K562 (cell line): ENCODE data around the gene P2RY8. TPM values are rescaled to one million over a fixed set of nuclear protein-coding genes. Genes with fewer than 3 reads are reported as not detected.

Experiments used
- ATAC-seq: fragments of 200-7000 bp; cut with Tn5 transposase; 3 replicates; pipeline ENCODE4 v1.9.1; 2020; ENCODE audit warnings: moderate library complexity
- BruUV-seq: library from RNA; stranded (reverse); fragments of 400-500 nt; replicated peaks from 2 replicates; lab custom pipeline; 2021; lab: Mats Ljungman, UMichigan
- CTCF ChIA-PET: fragments of 300-600 bp; formaldehyde crosslinking; extraction: SDS; loops from one replicate; lab custom pipeline; 2021; ENCODE audit warnings: low intra/inter-chr PET ratio; lab: Yijun Ruan, JAX
- POLR2A ChIA-PET: fragments of 300-600, 350-650 bp; sonication (Branson Sonifier 250); formaldehyde crosslinking; extraction: SDS; loops from one replicate; lab custom pipeline; 2021; ENCODE audit warnings: antibody characterized with exemption, inconsistent platforms; lab: Yijun Ruan, JAX
- DNase-seq, 4 experiments: peaks; one replicate each; pipeline versions ENCODE4 v3.0.0 to v3.0.0-alpha.2; 2011 to 2018; ENCODE audit warnings: low spot score in 3 of 4, mixed read lengths in 3 of 4; ENCODE audit errors: extremely low read depth in 1 of 4
- FAIRE-seq: peaks from 2 replicates; lab custom pipeline; 2011; peaks lifted over from hg19 to GRCh38; lab: Jason Lieb, UNC
- H2AFZ ChIP-seq: 2 replicates; pipeline ENCODE4 v1.6.0; 2011; ENCODE audit warnings: low read depth, low read length, control low read depth, inconsistent platforms
- H3K27ac ChIP-seq: fragments of 200-600 bp; 3 replicates; pipeline ENCODE4 v1.8.0; 2011; ENCODE audit warnings: low read depth, mild to moderate bottlenecking, control low read depth, inconsistent platforms, low read length, moderate library complexity, mixed read lengths; ENCODE audit errors: extremely low read depth
- H3K27me3 ChIP-seq, 2 experiments: fragments of 300-600 bp in 1 of 2; 2 replicates in 1 of 2; 3 replicates in 1 of 2; pipeline versions ENCODE4 v1.6.0 to v1.8.0; 2011; ENCODE audit warnings: inconsistent platforms in 2 of 2, low read length in 2 of 2, mild to moderate bottlenecking in 1 of 2, mixed read lengths in 1 of 2, moderate library complexity in 1 of 2; ENCODE audit not compliant: control insufficient read depth in 2 of 2, insufficient read depth in 2 of 2
- H3K36me3 ChIP-seq: fragments of 300-600 bp; 3 replicates; pipeline ENCODE4 v1.8.0; 2011; ENCODE audit warnings: mild to moderate bottlenecking, low read length, inconsistent platforms; ENCODE audit not compliant: control insufficient read depth, insufficient read depth
- H3K4me1 ChIP-seq, 2 experiments: fragments of 200-600 bp in 1 of 2; replicated peaks in 1 of 2; 2 replicates in 1 of 2; 3 replicates in 1 of 2; pipeline versions ENCODE4 v1.5.1 to v1.8.0; 2011; ENCODE audit warnings: inconsistent platforms in 2 of 2, low read length in 2 of 2, mild to moderate bottlenecking in 1 of 2, mixed read lengths in 1 of 2, moderate library complexity in 1 of 2; ENCODE audit not compliant: control insufficient read depth in 2 of 2, insufficient read depth in 2 of 2
- H3K4me2 ChIP-seq: 2 replicates; pipeline ENCODE4 v1.6.1; 2011; ENCODE audit warnings: low read length, control low read depth, inconsistent platforms, mixed read lengths; ENCODE audit not compliant: insufficient read depth
- H3K4me3 ChIP-seq: fragments of 200-600 bp; sonication (generic), shearing (Covaris generic); 2 replicates; pipeline ENCODE4 v1.5.1; 2016; ENCODE audit warnings: control low read depth, inconsistent platforms
- H3K79me2 ChIP-seq: fragments of 200-600 bp; 3 replicates; pipeline ENCODE4 v1.8.0; 2011; ENCODE audit warnings: low read length, inconsistent platforms; ENCODE audit not compliant: control insufficient read depth, insufficient read depth
- H3K9ac ChIP-seq, 2 experiments: 2 replicates each; pipeline versions ENCODE4 v1.6.0 to v1.6.1; 2011; ENCODE audit warnings: low read depth in 2 of 2, low read length in 2 of 2, control low read depth in 1 of 2, inconsistent platforms in 1 of 2, mild to moderate bottlenecking in 1 of 2, mixed read lengths in 1 of 2; ENCODE audit not compliant: insufficient read depth in 1 of 2
- H3K9me1 ChIP-seq: one replicate; pipeline ENCODE4 v1.6.0; 2011; ENCODE audit warnings: inconsistent platforms, mild to moderate bottlenecking, low read length, moderate library complexity; ENCODE audit not compliant: control insufficient read depth, insufficient read depth
- H3K9me3 ChIP-seq: replicated peaks from 2 replicates; pipeline ENCODE4 v1.5.1; 2011; ENCODE audit warnings: low read depth, low read length, inconsistent platforms; ENCODE audit not compliant: control insufficient read depth, insufficient read depth
- H4K20me1 ChIP-seq: replicated peaks from 2 replicates; pipeline ENCODE4 v1.6.1; 2011; ENCODE audit warnings: low read length, inconsistent platforms, mixed read lengths; ENCODE audit not compliant: control insufficient read depth, insufficient read depth
- ESRRA ChIP-seq: fragments of 450-650 bp; IDR thresholded peaks from 2 replicates; pipeline ENCODE4 v1.6.1; 2014; ENCODE audit warnings: low read depth, mild to moderate bottlenecking, moderate library complexity, borderline replicate concordance
- RAD51 ChIP-seq: fragments of 450-650 bp; IDR thresholded peaks from 2 replicates; pipeline ENCODE4 v1.7.1; 2016; ENCODE audit warnings: low read depth, mild to moderate bottlenecking, borderline replicate concordance
- SMARCE1 ChIP-seq: fragments of 450-650 bp; IDR thresholded peaks from 2 replicates; pipeline ENCODE4 v1.7.1; 2016; ENCODE audit warnings: mild to moderate bottlenecking
- ZNF384 ChIP-seq: IDR thresholded peaks from 2 replicates; pipeline ENCODE4 v1.6.1; 2012; ENCODE audit warnings: low read depth, low read length, improper control_type of control experiment
- ZNF696 ChIP-seq: fragments of 250-450 bp; sonication (Bioruptor Pico); conservative IDR thresholded peaks from 2 replicates; pipeline ENCODE4 v1.4.0; 2020; ENCODE audit warnings: mild to moderate bottlenecking, moderate library complexity
- WGBS: fragments of 100-300 bp; shearing (Covaris generic); methylation state at CpG from one replicate; pipeline ENCODE4 v1.1.6; 2016; ENCODE audit warnings: low coverage, mixed read lengths; ENCODE audit not compliant: insufficient coverage; ENCODE audit errors: missing lambda C conversion rate; 5-methylcytosine and 5-hydroxymethylcytosine counted together
- in situ Hi-C: fragments of 300-500 bp; cut with MboI; formaldehyde crosslinking; loops from 4 replicates; pipeline ENCODE4 v1.15.0; 2018; ENCODE audit warnings: inconsistent platforms, mixed read lengths
- intact Hi-C: fragments of 100-400 bp; cut with micrococcal nuclease; formaldehyde crosslinking; loops from 2 replicates; pipeline ENCODE4 v1.14.2; 2022
- polyA plus RNA-seq, 8 experiments: library from polyadenylated mRNA; depleted of rRNA in 4 of 8; stranded (reverse) in 5 of 8; unstranded in 3 of 8; fragments of >200 nt; fragmentation: Nextera tagmentation in 2 of 8; fragmentation: Illumina TruSeq in 1 of 8; extraction: Ambion mirVana in 2 of 8; extraction: Trizol in 1 of 8; gene quantifications; 2 replicates each; pipeline versions ENCODE4 v1.2.1 to v1.2.3, GENCODE V29; 2011 to 2014; ENCODE audit warnings: inconsistent platforms in 1 of 8, missing spikeins in 1 of 8
- total RNA-seq, 7 experiments: library from RNA; depleted of rRNA in 6 of 7; stranded (reverse); fragments of >200 nt in 6 of 7; fragmentation: Illumina TruSeq in 2 of 7; extraction: Trizol in 2 of 7; gene quantifications; 2 replicates each; pipeline versions ENCODE4 v1.2.1 to v1.2.3, GENCODE V29; 2011 to 2021; ENCODE audit warnings: low replicate concordance in 1 of 7
- TF ChIP-seq, protein P1 (sequence below): fragments of 250-450 bp; sonication (Bioruptor Pico); IDR thresholded peaks from 2 replicates; pipeline ENCODE4 v1.4.0; 2020; ENCODE audit warnings: mild to moderate bottlenecking
- TF ChIP-seq, protein P2 (sequence below): IDR thresholded peaks from 2 replicates; pipeline ENCODE4 v1.6.1; 2012; ENCODE audit warnings: low read depth, low read length, improper control_type of control experiment, borderline replicate concordance
- TF ChIP-seq, protein P3 (sequence below), 2 experiments: fragments of 450-650 bp; formaldehyde crosslinking in 1 of 2; IDR thresholded peaks; 2 replicates each; pipeline versions ENCODE4 v1.4.0 to v1.6.1; 2014 to 2020; ENCODE audit warnings: mild to moderate bottlenecking in 2 of 2, borderline replicate concordance in 1 of 2, low read depth in 1 of 2

Gene P2RY8
- total and polyA plus RNA-seq, 9 of the 15 experiments (the other 6 are each of a cell fraction or from before 2014, with no cell fraction given) = 0.04 to 0.69 (median 0.08) TPM; not detected in 3

DNA sequence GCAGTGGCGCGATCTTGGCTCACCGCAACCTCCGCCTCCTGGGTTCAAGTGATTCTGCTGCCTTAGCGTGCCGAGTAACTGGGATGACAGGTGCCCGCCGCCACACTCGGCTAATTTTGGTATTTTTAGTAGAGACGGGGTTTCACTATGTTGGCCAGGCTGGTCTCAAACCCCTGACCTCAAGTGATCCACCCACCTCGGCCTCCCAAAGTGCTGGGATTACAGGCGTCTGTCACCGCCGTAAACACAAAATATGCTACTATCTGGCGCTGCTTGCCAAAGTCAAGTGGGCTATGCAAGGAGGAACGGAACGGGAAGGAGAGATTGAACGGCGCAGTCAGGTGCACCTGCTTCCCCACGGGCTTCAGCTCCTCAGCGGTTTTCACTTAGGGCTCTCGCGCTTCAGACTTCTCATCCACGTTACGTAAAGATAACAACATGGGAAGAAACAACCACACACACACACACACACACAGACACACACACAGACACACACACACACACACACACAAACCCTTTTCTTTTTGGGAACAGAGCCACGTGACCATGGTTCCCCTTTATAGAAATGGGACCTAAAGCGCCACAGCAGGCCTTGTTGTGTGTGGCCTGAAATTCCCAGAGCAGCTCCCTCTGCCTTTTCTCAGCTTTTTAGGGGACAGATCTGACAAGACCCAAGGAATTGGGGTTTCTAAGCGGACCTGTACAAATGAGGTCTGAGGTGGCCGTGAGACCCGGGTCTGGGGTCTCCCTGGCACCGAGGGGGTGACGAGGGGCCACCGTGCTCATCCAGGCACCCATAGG, 1.5 kb downstream of the P2RY8 start:
- intact Hi-C loops (loop anchor here (5.0 kb wide), 1 partner anchor 83 kb away; the partner anchor contains the start of gene ASMTL), in situ Hi-C loops (loop anchor here (5.0 kb wide), 1 partner anchor 53 kb away; no protein-coding TSS in a partner anchor)
- 50% methylated on average over 18 of the region's 33 CpGs for WGBS
- H3K4me1 ChIP-seq = peaks cover 0 to 5% of the 10 kb centered on the region in 2 experiments; a peak in 2 of 5 replicates
- no peak for ATAC-seq
- H3K36me3 ChIP-seq = no peaks in the 10 kb centered on the region
- no peak overlapping the region for H3K4me3 ChIP-seq
- no peak for DNase-seq
- no peak overlapping the region for H3K27ac ChIP-seq
- H3K9me3 ChIP-seq = no peaks in the 10 kb centered on the region
- no peak overlapping the region; the same call in 1 of the 2 replicates for H2AFZ ChIP-seq
- ChIA-PET POLR2A (no interaction called here), CTCF (no interaction called here)
- FAIRE-seq = no peak
- H3K9ac ChIP-seq = no peak overlapping the region
- H3K9me1 ChIP-seq = no peaks in the 10 kb centered on the region
- BruUV-seq = no TSS peak
- H3K4me2 ChIP-seq = no peak overlapping the region
- H3K27me3 ChIP-seq = no peaks in the 10 kb centered on the region
- no peaks in the 10 kb centered on the region for H4K20me1 ChIP-seq
- no peaks in the 10 kb centered on the region for H3K79me2 ChIP-seq
- TF ChIP-seq, protein P1, sequence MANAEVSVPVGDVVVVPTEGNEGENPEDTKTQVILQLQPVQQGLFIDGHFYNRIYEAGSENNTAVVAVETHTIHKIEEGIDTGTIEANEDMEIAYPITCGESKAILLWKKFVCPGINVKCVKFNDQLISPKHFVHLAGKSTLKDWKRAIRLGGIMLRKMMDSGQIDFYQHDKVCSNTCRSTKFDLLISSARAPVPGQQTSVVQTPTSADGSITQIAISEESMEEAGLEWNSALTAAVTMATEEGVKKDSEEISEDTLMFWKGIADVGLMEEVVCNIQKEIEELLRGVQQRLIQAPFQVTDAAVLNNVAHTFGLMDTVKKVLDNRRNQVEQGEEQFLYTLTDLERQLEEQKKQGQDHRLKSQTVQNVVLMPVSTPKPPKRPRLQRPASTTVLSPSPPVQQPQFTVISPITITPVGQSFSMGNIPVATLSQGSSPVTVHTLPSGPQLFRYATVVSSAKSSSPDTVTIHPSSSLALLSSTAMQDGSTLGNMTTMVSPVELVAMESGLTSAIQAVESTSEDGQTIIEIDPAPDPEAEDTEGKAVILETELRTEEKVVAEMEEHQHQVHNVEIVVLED = peak; percentile 48; the same call in 1 of the 2 replicates
- TF ChIP-seq ESRRA (0 out of 2 replicates have a peak, but pooled peaks have one; percentile 15), SMARCE1 (peak; percentile 31; the same call in 1 of the 2 replicates), RAD51 (peak; percentile 57), ZNF696 (CRISPR knock-in tag) (no peak), ZNF384 (no peak)
- TF ChIP-seq, protein P2, sequence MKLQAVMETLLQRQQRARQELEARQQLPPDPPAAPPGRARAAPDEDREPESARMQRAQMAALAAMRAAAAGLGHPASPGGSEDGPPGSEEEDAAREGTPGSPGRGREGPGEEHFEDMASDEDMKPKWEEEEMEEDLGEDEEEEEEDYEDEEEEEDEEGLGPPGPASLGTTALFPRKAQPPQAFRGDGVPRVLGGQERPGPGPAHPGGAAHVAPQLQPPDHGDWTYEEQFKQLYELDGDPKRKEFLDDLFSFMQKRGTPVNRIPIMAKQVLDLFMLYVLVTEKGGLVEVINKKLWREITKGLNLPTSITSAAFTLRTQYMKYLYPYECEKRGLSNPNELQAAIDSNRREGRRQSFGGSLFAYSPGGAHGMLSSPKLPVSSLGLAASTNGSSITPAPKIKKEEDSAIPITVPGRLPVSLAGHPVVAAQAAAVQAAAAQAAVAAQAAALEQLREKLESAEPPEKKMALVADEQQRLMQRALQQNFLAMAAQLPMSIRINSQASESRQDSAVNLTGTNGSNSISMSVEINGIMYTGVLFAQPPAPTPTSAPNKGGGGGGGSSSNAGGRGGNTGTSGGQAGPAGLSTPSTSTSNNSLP = no peak
- TF ChIP-seq, protein P3, sequence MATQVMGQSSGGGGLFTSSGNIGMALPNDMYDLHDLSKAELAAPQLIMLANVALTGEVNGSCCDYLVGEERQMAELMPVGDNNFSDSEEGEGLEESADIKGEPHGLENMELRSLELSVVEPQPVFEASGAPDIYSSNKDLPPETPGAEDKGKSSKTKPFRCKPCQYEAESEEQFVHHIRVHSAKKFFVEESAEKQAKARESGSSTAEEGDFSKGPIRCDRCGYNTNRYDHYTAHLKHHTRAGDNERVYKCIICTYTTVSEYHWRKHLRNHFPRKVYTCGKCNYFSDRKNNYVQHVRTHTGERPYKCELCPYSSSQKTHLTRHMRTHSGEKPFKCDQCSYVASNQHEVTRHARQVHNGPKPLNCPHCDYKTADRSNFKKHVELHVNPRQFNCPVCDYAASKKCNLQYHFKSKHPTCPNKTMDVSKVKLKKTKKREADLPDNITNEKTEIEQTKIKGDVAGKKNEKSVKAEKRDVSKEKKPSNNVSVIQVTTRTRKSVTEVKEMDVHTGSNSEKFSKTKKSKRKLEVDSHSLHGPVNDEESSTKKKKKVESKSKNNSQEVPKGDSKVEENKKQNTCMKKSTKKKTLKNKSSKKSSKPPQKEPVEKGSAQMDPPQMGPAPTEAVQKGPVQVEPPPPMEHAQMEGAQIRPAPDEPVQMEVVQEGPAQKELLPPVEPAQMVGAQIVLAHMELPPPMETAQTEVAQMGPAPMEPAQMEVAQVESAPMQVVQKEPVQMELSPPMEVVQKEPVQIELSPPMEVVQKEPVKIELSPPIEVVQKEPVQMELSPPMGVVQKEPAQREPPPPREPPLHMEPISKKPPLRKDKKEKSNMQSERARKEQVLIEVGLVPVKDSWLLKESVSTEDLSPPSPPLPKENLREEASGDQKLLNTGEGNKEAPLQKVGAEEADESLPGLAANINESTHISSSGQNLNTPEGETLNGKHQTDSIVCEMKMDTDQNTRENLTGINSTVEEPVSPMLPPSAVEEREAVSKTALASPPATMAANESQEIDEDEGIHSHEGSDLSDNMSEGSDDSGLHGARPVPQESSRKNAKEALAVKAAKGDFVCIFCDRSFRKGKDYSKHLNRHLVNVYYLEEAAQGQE (IDR thresholded peaks at IDR 0.05; ENCODE audit: borderline replicate concordance) = 0 out of 2 replicates have a peak, but pooled peaks have one; percentile 10
- TF ChIP-seq, protein P3 (CRISPR knock-in tag; IDR thresholded peaks at IDR 0.05; ENCODE audit: low read depth) = no peak
